ENCODE results near the gene P3R3URF. TPM values are rescaled to one million over a fixed set of nuclear protein-coding genes. Genes with fewer than 3 reads are reported as not detected.

Gene P3R3URF
- total RNA-seq, 1 donor from 2014 or later, result not detected

DNA sequence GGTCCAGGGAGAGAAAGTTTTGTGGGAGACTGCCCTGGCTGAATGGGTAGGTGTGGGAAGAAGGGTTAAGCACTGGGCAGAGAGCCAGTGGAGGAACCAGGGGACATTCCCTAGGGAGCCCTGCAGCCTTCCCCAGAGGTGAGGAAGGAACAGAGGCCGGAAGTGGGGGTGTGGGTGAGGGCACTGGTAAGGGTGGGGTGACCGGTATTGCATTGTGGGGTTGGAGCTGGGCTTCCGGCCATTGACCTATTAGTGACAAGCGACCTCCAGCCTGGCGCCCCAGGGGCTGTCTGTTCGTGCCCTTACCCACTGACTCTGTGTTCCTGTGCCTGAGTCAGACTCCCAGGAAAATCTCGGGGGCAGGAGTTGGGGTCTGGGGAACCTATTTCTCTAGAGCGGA is 4.9 kb downstream of the P3R3URF start:
- no peaks in the 10 kb centered on the region for H3K9me3 Mint-ChIP-seq
- peaks cover 28% of the 10 kb centered on the region for H3K27me3 Mint-ChIP-seq (ENCODE audit: low read depth)
- TF ChIP-seq, protein P1, sequence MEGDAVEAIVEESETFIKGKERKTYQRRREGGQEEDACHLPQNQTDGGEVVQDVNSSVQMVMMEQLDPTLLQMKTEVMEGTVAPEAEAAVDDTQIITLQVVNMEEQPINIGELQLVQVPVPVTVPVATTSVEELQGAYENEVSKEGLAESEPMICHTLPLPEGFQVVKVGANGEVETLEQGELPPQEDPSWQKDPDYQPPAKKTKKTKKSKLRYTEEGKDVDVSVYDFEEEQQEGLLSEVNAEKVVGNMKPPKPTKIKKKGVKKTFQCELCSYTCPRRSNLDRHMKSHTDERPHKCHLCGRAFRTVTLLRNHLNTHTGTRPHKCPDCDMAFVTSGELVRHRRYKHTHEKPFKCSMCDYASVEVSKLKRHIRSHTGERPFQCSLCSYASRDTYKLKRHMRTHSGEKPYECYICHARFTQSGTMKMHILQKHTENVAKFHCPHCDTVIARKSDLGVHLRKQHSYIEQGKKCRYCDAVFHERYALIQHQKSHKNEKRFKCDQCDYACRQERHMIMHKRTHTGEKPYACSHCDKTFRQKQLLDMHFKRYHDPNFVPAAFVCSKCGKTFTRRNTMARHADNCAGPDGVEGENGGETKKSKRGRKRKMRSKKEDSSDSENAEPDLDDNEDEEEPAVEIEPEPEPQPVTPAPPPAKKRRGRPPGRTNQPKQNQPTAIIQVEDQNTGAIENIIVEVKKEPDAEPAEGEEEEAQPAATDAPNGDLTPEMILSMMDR (IDR thresholded peaks at IDR 0.05; ENCODE audit: unreplicated experiment), result no peak
- no peaks in the 10 kb centered on the region for H3K36me3 Mint-ChIP-seq
- DNase-seq (ENCODE audit: low spot score in 2 of 2, unreplicated experiment in 2 of 2), result no peak
- H3K4me1 Mint-ChIP-seq, result peaks cover 14% of the 10 kb centered on the region
- H3K27ac Mint-ChIP-seq, result no peak overlapping the region
- H3K4me3 Mint-ChIP-seq, result no peak overlapping the region

DNA sequence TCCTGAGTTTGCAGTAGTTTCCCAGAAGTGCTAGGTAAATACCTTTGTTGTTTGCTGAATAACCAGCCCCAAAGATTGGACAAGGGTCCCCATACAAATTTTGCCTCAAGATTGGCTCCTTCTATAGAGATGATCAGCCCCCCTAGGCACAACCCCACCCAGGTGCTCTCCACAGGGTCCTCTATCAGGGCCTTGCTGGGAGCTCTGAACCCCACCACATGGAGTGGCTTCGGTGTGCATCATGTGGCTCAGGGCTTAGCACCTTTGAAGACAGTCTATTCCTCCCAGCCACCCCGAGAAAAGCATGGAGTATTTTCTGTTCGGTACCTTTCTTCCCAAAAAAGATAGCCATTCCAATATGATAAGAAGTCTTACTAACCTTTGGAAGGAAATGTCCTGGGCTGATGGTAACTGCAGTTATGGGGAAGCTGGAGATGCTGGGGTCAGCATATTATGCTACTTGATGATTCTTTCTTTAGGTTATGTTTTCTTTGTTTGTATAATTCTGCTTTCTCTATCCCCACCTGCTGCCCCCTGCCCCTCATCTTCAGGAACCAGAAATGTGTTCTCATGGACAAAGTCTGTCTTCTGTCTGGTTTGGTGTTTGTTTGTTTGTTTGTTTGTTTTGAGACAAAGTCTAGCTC is 6.4 kb downstream of the P3R3URF start:
- DNase-seq (ENCODE audit: low spot score in 2 of 2, unreplicated experiment in 2 of 2), result no peak
- Mint-ChIP-seq H3K9me3 (no peaks in the 10 kb centered on the region), H3K36me3 (no peaks in the 10 kb centered on the region), H3K4me1 (peaks cover 14% of the 10 kb centered on the region), H3K27ac (no peak overlapping the region), H3K27me3 (ENCODE audit: low read depth) (peaks cover 33% of the 10 kb centered on the region), H3K4me3 (no peak overlapping the region)
- TF ChIP-seq, protein P1 (IDR thresholded peaks at IDR 0.05; ENCODE audit: unreplicated experiment), result no peak

DNA sequence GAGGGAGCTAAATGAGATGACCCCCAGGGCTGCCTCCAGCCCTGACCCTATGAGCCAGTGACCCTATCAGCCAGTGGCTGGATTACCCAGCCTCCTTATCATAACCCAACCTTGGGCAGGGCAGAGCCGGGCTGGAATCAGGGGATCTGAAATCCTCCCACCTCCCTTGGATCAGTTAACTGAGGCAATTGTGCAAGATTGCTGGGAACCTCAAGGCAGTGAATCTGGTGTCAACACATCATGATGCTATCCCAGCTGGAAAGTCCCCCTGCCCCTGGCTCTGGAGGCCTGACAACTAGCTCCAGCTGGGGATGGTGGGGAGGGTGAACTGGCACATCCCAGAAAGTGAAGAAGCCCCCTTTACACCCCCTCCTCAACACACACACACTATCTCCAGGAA is 7.8 kb downstream of the P3R3URF start:
- peaks cover 39% of the 10 kb centered on the region for H3K27me3 Mint-ChIP-seq (ENCODE audit: low read depth)
- H3K36me3 Mint-ChIP-seq, result no peaks in the 10 kb centered on the region
- H3K9me3 Mint-ChIP-seq, result no peaks in the 10 kb centered on the region
- peaks cover 14% of the 10 kb centered on the region for H3K4me1 Mint-ChIP-seq
- H3K27ac Mint-ChIP-seq, result no peak overlapping the region
- TF ChIP-seq, protein P1 (IDR thresholded peaks at IDR 0.05; ENCODE audit: unreplicated experiment), result no peak
- DNase-seq (ENCODE audit: low spot score in 2 of 2, unreplicated experiment in 2 of 2), result no peak
- no peak overlapping the region for H3K4me3 Mint-ChIP-seq

DNA sequence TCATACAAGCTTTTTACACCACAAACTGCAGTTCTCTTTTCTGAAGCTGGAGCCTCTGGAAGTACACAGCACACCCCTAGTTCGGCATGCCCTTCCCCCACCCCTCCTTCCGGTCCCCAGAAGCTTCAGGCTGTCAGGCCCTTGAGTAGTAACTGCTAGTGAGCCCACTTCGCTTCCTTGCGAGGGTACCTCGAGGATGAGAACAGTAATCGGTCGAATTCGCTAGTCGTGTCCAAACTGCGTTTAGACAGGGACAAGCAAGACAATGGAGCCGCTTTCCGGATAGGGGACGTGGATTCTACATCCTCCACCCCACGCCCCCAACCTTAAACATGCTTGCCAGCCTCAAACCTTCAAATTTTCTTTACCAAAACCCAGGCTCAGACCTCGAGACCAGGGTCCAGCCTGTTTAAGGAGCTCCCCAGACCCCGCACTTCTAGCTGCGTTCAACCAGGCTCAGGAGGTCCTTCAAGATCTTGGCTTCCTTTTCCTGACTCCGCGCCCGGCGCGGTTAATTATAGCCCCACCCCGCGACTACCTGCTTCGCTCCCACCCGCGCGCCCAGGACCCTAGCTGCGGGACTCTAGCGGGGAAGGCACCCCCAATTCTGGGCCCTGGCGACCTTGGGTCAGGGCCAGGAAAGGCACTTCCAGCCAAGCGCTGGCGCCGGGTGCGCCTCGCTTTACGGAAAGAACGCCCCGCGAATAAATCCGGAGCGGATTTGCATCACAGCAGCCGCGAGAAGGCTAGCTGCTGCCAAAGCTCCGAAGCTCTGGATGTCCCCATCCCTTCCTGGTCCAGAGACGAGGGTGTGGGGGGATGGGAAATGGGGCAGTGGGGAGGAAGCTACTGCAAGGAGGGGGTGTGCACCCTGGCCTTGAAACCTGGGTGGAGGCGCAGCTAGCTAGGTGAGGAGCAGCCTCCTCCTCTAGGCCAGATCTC is 9.5 kb downstream of the P3R3URF start:
- H3K9me3 Mint-ChIP-seq, result no peaks in the 10 kb centered on the region
- DNase-seq (ENCODE audit: low spot score in 2 of 2, unreplicated experiment in 2 of 2), result no peak
- peaks cover 10% of the 10 kb centered on the region for H3K4me1 Mint-ChIP-seq
- peaks cover 39% of the 10 kb centered on the region for H3K27me3 Mint-ChIP-seq (ENCODE audit: low read depth)
- TF ChIP-seq, protein P1 (IDR thresholded peaks at IDR 0.05; ENCODE audit: unreplicated experiment), result no peak
- H3K27ac Mint-ChIP-seq, result no peak overlapping the region
- H3K4me3 Mint-ChIP-seq, result peak overlapping the region; percentile 59
- no peaks in the 10 kb centered on the region for H3K36me3 Mint-ChIP-seq

DNA sequence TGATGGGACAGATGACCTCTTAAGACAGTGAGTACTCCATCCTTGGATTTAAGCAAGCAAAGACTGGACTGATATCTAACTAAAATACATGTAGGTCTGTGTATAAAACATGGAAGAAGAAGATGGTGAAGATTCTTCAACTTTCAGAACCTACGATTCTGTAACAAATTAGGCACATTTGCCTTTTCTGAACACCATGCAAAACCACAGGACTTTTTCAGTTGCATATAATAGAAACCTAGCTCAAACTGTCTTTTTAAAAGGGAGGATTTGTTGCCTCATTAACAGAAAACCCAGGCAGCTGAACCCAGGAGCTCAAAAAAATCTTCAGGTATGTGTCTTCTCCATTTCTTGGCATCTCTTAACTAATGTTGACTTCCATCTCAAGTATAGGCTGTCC is 16.1 kb downstream of the P3R3URF start:
- Mint-ChIP-seq H3K36me3 (no peaks in the 10 kb centered on the region), H3K4me1 (no peaks in the 10 kb centered on the region), H3K27ac (no peak overlapping the region), H3K9me3 (no peaks in the 10 kb centered on the region), H3K4me3 (no peak overlapping the region), H3K27me3 (ENCODE audit: low read depth) (peaks cover 8% of the 10 kb centered on the region)
- TF ChIP-seq, protein P1 (IDR thresholded peaks at IDR 0.05; ENCODE audit: unreplicated experiment), result no peak
- no peak for DNase-seq (ENCODE audit: low spot score in 2 of 2, unreplicated experiment in 2 of 2)
